ENCODE results near the gene TRIM2.

Gene TRIM2

GRCh38 chr4:153241970-153242838 is 38.0 kb downstream of the TRIM2 start:
- no peak overlapping the region for H3K4me2 ChIP-seq (ENCODE audit: low read length)
- no peaks in the 10 kb centered on the region for H3K79me2 ChIP-seq (ENCODE audit: control insufficient read depth, insufficient read depth, low read length)
- H3K79me1 ChIP-seq (ENCODE audit: low read length) = no peaks in the 10 kb centered on the region
- no CpG with 5 or more reads among the region's 13 CpGs for WGBS (ENCODE audit: extremely low coverage, insufficient coverage, low lambda C conversion rate)
- no peak overlapping the region for H2BK5ac ChIP-seq (ENCODE audit: low read length)
- no peak overlapping the region for H4K8ac ChIP-seq (ENCODE audit: low read depth, low read length)
- no peak overlapping the region for H4K5ac ChIP-seq (ENCODE audit: low read length)
- peak overlapping the region; percentile 22 for H3K18ac ChIP-seq (ENCODE audit: low read length)
- peaks cover 17% of the 10 kb centered on the region for H3K4me1 ChIP-seq (ENCODE audit: control insufficient read depth, low read depth, low read length)
- DNase-seq = peak; percentile 73
- no peaks in the 10 kb centered on the region for H3K36me3 ChIP-seq (ENCODE audit: control insufficient read depth, insufficient read depth, low read length)
- no peak overlapping the region for H3K4ac ChIP-seq (ENCODE audit: low read depth, low read length)
- H3K23ac ChIP-seq (ENCODE audit: low read length) = no peak overlapping the region
- H2AK5ac ChIP-seq (ENCODE audit: low read length) = no peak overlapping the region
- H2BK15ac ChIP-seq (replicated peaks; ENCODE audit: low read depth) = no peak overlapping the region
- no peak overlapping the region for H3K9ac ChIP-seq (ENCODE audit: low read length)
- H3K27ac ChIP-seq (ENCODE audit: low read depth, low read length) = no peak overlapping the region
- H2BK120ac ChIP-seq (ENCODE audit: low read depth, low read length) = no peak overlapping the region
- no peak overlapping the region for H3K4me3 ChIP-seq (ENCODE audit: low read length)
- no peaks in the 10 kb centered on the region for H3K27me3 ChIP-seq (ENCODE audit: insufficient read depth, low read length, poor library complexity)
- H3K56ac ChIP-seq (ENCODE audit: low read length) = peak overlapping the region; percentile 25

- WGBS (ENCODE audit: extremely low coverage, insufficient coverage, low lambda C conversion rate) = no CpG with 5 or more reads among the region's 3 CpGs
- H3K27ac ChIP-seq (ENCODE audit: low read depth, low read length) = no peak overlapping the region
- H4K5ac ChIP-seq (ENCODE audit: low read length) = no peak overlapping the region
- no peaks in the 10 kb centered on the region for H3K79me1 ChIP-seq (ENCODE audit: low read length)
- H3K27me3 ChIP-seq (ENCODE audit: insufficient read depth, low read length, poor library complexity) = no peaks in the 10 kb centered on the region
- H4K8ac ChIP-seq (ENCODE audit: low read depth, low read length) = no peak overlapping the region
- no peak overlapping the region for H3K9ac ChIP-seq (ENCODE audit: low read length)
- H3K23ac ChIP-seq (ENCODE audit: low read length) = no peak overlapping the region
- no peak overlapping the region for H3K18ac ChIP-seq (ENCODE audit: low read length)
- no peak overlapping the region for H2BK120ac ChIP-seq (ENCODE audit: low read depth, low read length)
- H2AK5ac ChIP-seq (ENCODE audit: low read length) = no peak overlapping the region
- no peaks in the 10 kb centered on the region for H3K79me2 ChIP-seq (ENCODE audit: control insufficient read depth, insufficient read depth, low read length)
- H3K4me2 ChIP-seq (ENCODE audit: low read length) = no peak overlapping the region
- H3K36me3 ChIP-seq (ENCODE audit: control insufficient read depth, insufficient read depth, low read length) = no peaks in the 10 kb centered on the region
- H3K4me1 ChIP-seq (ENCODE audit: control insufficient read depth, low read depth, low read length) = peaks cover 17% of the 10 kb centered on the region
- H3K4ac ChIP-seq (ENCODE audit: low read depth, low read length) = no peak overlapping the region
- H2BK15ac ChIP-seq (replicated peaks; ENCODE audit: low read depth) = no peak overlapping the region
- no peak overlapping the region for H2BK5ac ChIP-seq (ENCODE audit: low read length)
- DNase-seq = no peak
- H3K56ac ChIP-seq (ENCODE audit: low read length) = no peak overlapping the region
- H3K4me3 ChIP-seq (ENCODE audit: low read length) = no peak overlapping the region
These were observed 38.6 kb downstream of the TRIM2 start for GRCh38 chr4:153242839-153243324.

- Histone ChIP-seq H3K4me1 (ENCODE audit: control insufficient read depth, low read depth, low read length) (peaks cover 17% of the 10 kb centered on the region), H3K9ac (ENCODE audit: low read length) (no peak overlapping the region), H3K27ac (ENCODE audit: low read depth, low read length) (no peak overlapping the region), H3K36me3 (ENCODE audit: control insufficient read depth, insufficient read depth, low read length) (no peaks in the 10 kb centered on the region), H2BK15ac (replicated peaks; ENCODE audit: low read depth) (no peak overlapping the region), H2BK120ac (ENCODE audit: low read depth, low read length) (no peak overlapping the region), H3K4ac (ENCODE audit: low read depth, low read length) (no peak overlapping the region), H3K56ac (ENCODE audit: low read length) (no peak overlapping the region), H3K79me2 (ENCODE audit: control insufficient read depth, insufficient read depth, low read length) (no peaks in the 10 kb centered on the region), H3K4me2 (ENCODE audit: low read length) (no peak overlapping the region), H2AK5ac (ENCODE audit: low read length) (no peak overlapping the region), H3K27me3 (ENCODE audit: insufficient read depth, low read length, poor library complexity) (no peaks in the 10 kb centered on the region), H3K4me3 (ENCODE audit: low read length) (no peak overlapping the region), H3K23ac (ENCODE audit: low read length) (no peak overlapping the region), H3K18ac (ENCODE audit: low read length) (no peak overlapping the region), H4K8ac (ENCODE audit: low read depth, low read length) (no peak overlapping the region), H3K79me1 (ENCODE audit: low read length) (no peaks in the 10 kb centered on the region), H4K5ac (ENCODE audit: low read length) (no peak overlapping the region), H2BK5ac (ENCODE audit: low read length) (no peak overlapping the region)
- DNase-seq = no peak
These were observed 39.2 kb downstream of the TRIM2 start for GRCh38 chr4:153243468-153243867.

- Histone ChIP-seq H3K4ac (ENCODE audit: low read depth, low read length) (no peak overlapping the region), H3K4me3 (ENCODE audit: low read length) (no peak overlapping the region)
- WGBS (ENCODE audit: extremely low coverage, insufficient coverage, low lambda C conversion rate) = no CpG with 5 or more reads among the region's 3 CpGs
These were observed 40.7 kb downstream of the TRIM2 start for GRCh38 chr4:153244969-153245368.

GRCh38 chr4:153245775-153246174 is 41.5 kb downstream of the TRIM2 start:
- Histone ChIP-seq H3K23ac (ENCODE audit: low read length) (no peak overlapping the region), H3K79me1 (ENCODE audit: low read length) (peaks cover 2% of the 10 kb centered on the region), H3K4ac (ENCODE audit: low read depth, low read length) (no peak overlapping the region), H2AK5ac (ENCODE audit: low read length) (no peak overlapping the region), H4K8ac (ENCODE audit: low read depth, low read length) (no peak overlapping the region), H2BK120ac (ENCODE audit: low read depth, low read length) (no peak overlapping the region), H3K27me3 (ENCODE audit: insufficient read depth, low read length, poor library complexity) (no peaks in the 10 kb centered on the region), H3K4me3 (ENCODE audit: low read length) (no peak overlapping the region), H3K4me1 (ENCODE audit: control insufficient read depth, low read depth, low read length) (peaks cover 17% of the 10 kb centered on the region), H3K56ac (ENCODE audit: low read length) (no peak overlapping the region), H3K9ac (ENCODE audit: low read length) (no peak overlapping the region), H3K79me2 (ENCODE audit: control insufficient read depth, insufficient read depth, low read length) (no peaks in the 10 kb centered on the region), H2BK15ac (replicated peaks; ENCODE audit: low read depth) (no peak overlapping the region), H3K4me2 (ENCODE audit: low read length) (no peak overlapping the region), H4K5ac (ENCODE audit: low read length) (no peak overlapping the region), H2BK5ac (ENCODE audit: low read length) (no peak overlapping the region), H3K36me3 (ENCODE audit: control insufficient read depth, insufficient read depth, low read length) (no peaks in the 10 kb centered on the region), H3K27ac (ENCODE audit: low read depth, low read length) (no peak overlapping the region), H3K18ac (ENCODE audit: low read length) (no peak overlapping the region)
- WGBS (ENCODE audit: extremely low coverage, insufficient coverage, low lambda C conversion rate) = no CpG with 5 or more reads among the region's 3 CpGs
- no peak for DNase-seq

More at GRCh38 chr4:153244969-153245368, 40.7 kb downstream of the TRIM2 start:
- Histone ChIP-seq H3K27ac (ENCODE audit: low read depth, low read length) (no peak overlapping the region), H3K23ac (ENCODE audit: low read length) (no peak overlapping the region), H3K4me2 (ENCODE audit: low read length) (no peak overlapping the region), H4K8ac (ENCODE audit: low read depth, low read length) (no peak overlapping the region), H3K79me2 (ENCODE audit: control insufficient read depth, insufficient read depth, low read length) (no peaks in the 10 kb centered on the region), H3K56ac (ENCODE audit: low read length) (no peak overlapping the region), H2AK5ac (ENCODE audit: low read length) (no peak overlapping the region), H3K18ac (ENCODE audit: low read length) (no peak overlapping the region), H3K9ac (ENCODE audit: low read length) (no peak overlapping the region), H2BK5ac (ENCODE audit: low read length) (no peak overlapping the region), H4K5ac (ENCODE audit: low read length) (no peak overlapping the region), H2BK120ac (ENCODE audit: low read depth, low read length) (no peak overlapping the region), H3K4me1 (ENCODE audit: control insufficient read depth, low read depth, low read length) (peaks cover 17% of the 10 kb centered on the region), H3K79me1 (ENCODE audit: low read length) (no peaks in the 10 kb centered on the region), H2BK15ac (replicated peaks; ENCODE audit: low read depth) (no peak overlapping the region), H3K27me3 (ENCODE audit: insufficient read depth, low read length, poor library complexity) (no peaks in the 10 kb centered on the region), H3K36me3 (ENCODE audit: control insufficient read depth, insufficient read depth, low read length) (no peaks in the 10 kb centered on the region)
- no peak for DNase-seq

Data from mesendoderm (in vitro differentiated cells).